Measurements from ENCODE around the gene IRX3.
A peak's percentile ranks its signal among the peaks of the same experiment; 100 is the strongest.

The IRX3 gene

DNA sequence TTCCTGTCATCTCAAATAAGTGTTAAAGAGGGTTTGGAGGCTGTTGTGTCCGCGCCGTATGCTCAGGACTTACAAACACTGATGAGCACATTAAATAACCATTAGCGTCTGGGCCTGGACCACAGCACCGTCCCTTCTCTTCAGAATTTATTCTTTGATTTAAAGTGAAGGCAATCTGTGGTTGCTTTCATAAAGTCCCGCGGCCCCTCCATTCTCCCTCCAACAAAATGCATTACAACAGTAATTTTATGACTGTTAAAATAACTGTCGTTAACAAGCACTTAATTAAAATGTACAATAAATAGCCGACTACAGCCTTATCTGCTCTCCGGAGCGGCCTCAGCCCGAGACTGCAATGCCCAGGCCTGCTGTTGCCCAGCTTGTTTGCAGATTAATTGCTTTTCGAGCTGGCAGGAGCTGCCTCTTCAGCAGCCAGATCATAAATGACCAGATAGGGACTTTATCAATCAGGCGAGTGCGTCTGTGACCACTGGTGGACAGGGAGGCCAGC is 30.6 kb upstream of the IRX3 start:
- TF ChIP-seq ESRRG (CRISPR knock-in tag; IDR thresholded peaks at IDR 0.05) (no peak), TCF4 (CRISPR knock-in tag; IDR thresholded peaks at IDR 0.05; ENCODE audit: borderline replicate concordance) (peak; percentile 93)
- TF ChIP-seq, protein P1, sequence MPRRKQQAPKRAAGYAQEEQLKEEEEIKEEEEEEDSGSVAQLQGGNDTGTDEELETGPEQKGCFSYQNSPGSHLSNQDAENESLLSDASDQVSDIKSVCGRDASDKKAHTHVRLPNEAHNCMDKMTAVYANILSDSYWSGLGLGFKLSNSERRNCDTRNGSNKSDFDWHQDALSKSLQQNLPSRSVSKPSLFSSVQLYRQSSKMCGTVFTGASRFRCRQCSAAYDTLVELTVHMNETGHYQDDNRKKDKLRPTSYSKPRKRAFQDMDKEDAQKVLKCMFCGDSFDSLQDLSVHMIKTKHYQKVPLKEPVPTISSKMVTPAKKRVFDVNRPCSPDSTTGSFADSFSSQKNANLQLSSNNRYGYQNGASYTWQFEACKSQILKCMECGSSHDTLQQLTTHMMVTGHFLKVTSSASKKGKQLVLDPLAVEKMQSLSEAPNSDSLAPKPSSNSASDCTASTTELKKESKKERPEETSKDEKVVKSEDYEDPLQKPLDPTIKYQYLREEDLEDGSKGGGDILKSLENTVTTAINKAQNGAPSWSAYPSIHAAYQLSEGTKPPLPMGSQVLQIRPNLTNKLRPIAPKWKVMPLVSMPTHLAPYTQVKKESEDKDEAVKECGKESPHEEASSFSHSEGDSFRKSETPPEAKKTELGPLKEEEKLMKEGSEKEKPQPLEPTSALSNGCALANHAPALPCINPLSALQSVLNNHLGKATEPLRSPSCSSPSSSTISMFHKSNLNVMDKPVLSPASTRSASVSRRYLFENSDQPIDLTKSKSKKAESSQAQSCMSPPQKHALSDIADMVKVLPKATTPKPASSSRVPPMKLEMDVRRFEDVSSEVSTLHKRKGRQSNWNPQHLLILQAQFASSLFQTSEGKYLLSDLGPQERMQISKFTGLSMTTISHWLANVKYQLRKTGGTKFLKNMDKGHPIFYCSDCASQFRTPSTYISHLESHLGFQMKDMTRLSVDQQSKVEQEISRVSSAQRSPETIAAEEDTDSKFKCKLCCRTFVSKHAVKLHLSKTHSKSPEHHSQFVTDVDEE (CRISPR knock-in tag; IDR thresholded peaks at IDR 0.05) = peak; percentile 79; the same call in 1 of the 2 replicates
- peak; percentile 42; the same call in 1 of the 3 replicates for ATAC-seq

DNA sequence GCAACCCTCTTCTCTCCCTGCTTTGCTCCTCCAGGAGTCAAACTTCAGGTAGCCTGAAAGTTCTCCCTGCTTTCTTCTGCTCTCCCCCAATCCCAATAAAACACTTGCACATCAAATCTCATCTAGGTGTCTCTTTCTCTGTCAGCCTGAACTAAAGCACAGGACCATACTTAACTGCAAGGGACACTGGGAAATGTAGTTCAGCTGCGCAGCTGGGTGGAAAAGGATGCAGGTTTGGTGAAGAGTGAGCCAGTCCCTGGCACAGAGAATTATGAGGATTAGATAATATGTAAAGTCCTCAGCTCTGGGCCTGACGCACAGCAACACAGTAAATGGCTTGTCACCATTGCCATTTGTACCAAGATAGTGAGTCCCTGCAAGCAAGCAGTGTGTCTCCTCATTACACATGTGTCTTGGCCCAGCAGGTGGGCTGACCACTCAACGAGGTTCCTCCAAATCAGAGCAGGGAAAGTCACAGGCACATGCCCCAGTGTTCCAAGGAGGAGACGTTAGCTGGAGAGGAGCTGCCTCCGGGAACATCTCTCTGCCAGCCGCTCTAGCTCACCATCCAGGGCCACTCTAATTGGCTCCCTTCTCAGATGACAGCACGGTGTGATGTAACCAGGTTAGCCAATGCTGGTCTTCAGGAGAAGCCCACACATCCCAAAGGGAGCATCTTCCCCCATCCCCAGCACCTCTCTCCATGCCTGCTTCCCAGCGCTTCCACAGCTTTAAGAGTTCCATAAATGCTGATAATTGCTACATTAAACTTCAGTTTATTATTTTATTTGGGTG is 29.7 kb upstream of the IRX3 start:
- TF ChIP-seq, protein P2, sequence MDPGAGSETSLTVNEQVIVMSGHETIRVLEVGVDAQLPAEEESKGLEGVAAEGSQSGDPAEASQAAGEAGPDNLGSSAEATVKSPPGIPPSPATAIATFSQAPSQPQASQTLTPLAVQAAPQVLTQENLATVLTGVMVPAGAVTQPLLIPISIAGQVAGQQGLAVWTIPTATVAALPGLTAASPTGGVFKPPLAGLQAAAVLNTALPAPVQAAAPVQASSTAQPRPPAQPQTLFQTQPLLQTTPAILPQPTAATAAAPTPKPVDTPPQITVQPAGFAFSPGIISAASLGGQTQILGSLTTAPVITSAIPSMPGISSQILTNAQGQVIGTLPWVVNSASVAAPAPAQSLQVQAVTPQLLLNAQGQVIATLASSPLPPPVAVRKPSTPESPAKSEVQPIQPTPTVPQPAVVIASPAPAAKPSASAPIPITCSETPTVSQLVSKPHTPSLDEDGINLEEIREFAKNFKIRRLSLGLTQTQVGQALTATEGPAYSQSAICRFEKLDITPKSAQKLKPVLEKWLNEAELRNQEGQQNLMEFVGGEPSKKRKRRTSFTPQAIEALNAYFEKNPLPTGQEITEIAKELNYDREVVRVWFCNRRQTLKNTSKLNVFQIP (CRISPR knock-in tag; IDR thresholded peaks at IDR 0.05; ENCODE audit: borderline replicate concordance, low read depth) = no peak
- TF ChIP-seq TOX (CRISPR knock-in tag; IDR thresholded peaks at IDR 0.05; ENCODE audit: borderline replicate concordance) = no peak
- no peak for ATAC-seq

DNA sequence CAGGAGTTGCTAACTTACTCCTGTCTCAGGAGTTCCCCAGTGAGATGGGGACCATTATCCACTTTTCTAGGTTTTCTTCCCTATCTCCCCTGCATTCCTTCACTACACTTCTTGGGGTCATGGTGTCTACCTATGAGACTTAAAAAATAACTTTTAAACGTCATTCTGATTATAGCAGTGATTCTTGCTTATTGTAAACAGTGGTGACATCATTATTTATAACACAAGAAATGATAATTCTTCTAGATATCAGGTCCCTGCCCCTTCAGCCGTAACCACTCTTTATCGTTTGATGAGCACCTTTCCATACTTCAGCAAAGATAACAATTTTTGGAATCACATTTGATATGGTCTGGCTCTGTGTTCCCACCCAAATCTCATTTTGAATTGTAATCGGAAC is 27.2 kb upstream of the IRX3 start:
- TF ChIP-seq, protein P3, sequence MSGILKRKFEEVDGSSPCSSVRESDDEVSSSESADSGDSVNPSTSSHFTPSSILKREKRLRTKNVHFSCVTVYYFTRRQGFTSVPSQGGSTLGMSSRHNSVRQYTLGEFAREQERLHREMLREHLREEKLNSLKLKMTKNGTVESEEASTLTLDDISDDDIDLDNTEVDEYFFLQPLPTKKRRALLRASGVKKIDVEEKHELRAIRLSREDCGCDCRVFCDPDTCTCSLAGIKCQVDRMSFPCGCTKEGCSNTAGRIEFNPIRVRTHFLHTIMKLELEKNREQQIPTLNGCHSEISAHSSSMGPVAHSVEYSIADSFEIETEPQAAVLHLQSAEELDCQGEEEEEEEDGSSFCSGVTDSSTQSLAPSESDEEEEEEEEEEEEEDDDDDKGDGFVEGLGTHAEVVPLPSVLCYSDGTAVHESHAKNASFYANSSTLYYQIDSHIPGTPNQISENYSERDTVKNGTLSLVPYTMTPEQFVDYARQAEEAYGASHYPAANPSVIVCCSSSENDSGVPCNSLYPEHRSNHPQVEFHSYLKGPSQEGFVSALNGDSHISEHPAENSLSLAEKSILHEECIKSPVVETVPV (CRISPR knock-in tag; IDR thresholded peaks at IDR 0.05) = no peak
- ATAC-seq = no peak

DNA sequence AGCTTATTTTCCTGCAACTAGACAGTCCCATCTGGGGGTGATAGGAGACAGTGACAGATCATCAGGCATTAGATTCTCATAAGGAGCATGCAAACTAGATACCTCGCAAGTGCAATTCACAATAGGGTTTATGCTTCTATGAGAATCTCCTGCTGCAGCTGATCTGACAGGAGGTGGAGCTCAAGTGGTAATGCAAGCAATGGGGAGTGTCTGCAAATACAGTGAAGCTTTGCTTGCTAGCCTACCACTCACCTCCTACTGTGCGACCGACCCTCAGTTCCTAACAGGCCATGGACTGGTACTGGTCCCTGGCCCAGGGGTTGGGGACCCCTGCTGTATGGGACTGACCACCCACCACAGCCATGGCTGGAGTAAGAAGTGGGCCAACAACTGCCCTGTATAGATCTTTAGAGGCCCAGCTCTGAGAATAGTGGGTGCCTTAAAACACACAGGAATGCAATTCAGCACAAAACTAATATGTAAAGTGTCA is 26.0 kb upstream of the IRX3 start:
- no peak for ATAC-seq
- TF ChIP-seq ESRRG (CRISPR knock-in tag; IDR thresholded peaks at IDR 0.05) (no peak), TCF4 (CRISPR knock-in tag; IDR thresholded peaks at IDR 0.05; ENCODE audit: borderline replicate concordance) (no peak), ZFP3 (CRISPR knock-in tag; IDR thresholded peaks at IDR 0.05) (no peak), ZNF70 (CRISPR knock-in tag; IDR thresholded peaks at IDR 0.05) (no peak), CSDC2 (CRISPR knock-in tag; IDR thresholded peaks at IDR 0.05) (no peak), TOX (CRISPR knock-in tag; IDR thresholded peaks at IDR 0.05; ENCODE audit: borderline replicate concordance) (no peak), BACH2 (CRISPR knock-in tag; IDR thresholded peaks at IDR 0.05; ENCODE audit: borderline replicate concordance) (no peak), SNAI2 (CRISPR knock-in tag; IDR thresholded peaks at IDR 0.05) (no peak), ZC3H10 (CRISPR knock-in tag; IDR thresholded peaks at IDR 0.05) (no peak), ZFP30 (CRISPR knock-in tag; IDR thresholded peaks at IDR 0.05) (no peak), OSR1 (CRISPR knock-in tag; IDR thresholded peaks at IDR 0.05) (no peak), RARB (CRISPR knock-in tag; IDR thresholded peaks at IDR 0.05) (no peak), PPARA (CRISPR knock-in tag; IDR thresholded peaks at IDR 0.05; ENCODE audit: borderline replicate concordance) (no peak), ISL1 (CRISPR knock-in tag; IDR thresholded peaks at IDR 0.05) (no peak), ZNF8 (CRISPR knock-in tag; IDR thresholded peaks at IDR 0.05) (no peak), ZNF565 (CRISPR knock-in tag; conservative IDR thresholded peaks at IDR 0.05; ENCODE audit: low read depth) (no peak)
- TF ChIP-seq, protein P3 (CRISPR knock-in tag; IDR thresholded peaks at IDR 0.05) = no peak
- TF ChIP-seq, protein P4, sequence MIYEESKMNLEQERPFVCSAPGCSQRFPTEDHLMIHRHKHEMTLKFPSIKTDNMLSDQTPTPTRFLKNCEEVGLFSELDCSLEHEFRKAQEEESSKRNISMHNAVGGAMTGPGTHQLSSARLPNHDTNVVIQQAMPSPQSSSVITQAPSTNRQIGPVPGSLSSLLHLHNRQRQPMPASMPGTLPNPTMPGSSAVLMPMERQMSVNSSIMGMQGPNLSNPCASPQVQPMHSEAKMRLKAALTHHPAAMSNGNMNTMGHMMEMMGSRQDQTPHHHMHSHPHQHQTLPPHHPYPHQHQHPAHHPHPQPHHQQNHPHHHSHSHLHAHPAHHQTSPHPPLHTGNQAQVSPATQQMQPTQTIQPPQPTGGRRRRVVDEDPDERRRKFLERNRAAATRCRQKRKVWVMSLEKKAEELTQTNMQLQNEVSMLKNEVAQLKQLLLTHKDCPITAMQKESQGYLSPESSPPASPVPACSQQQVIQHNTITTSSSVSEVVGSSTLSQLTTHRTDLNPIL (CRISPR knock-in tag; IDR thresholded peaks at IDR 0.05; ENCODE audit: low read depth) = no peak

All from SK-N-SH treated with all-trans-retinoic acid at 6 μM for 48 hours (cell line).